ENCODE measurements around the gene CLSTN3.
"Not testable (repeated sequence)": the region's sequence is repeated elsewhere in the genome, so short reads cannot be mapped to it uniquely, and the experiment has no call there.

Gene CLSTN3

DNA sequence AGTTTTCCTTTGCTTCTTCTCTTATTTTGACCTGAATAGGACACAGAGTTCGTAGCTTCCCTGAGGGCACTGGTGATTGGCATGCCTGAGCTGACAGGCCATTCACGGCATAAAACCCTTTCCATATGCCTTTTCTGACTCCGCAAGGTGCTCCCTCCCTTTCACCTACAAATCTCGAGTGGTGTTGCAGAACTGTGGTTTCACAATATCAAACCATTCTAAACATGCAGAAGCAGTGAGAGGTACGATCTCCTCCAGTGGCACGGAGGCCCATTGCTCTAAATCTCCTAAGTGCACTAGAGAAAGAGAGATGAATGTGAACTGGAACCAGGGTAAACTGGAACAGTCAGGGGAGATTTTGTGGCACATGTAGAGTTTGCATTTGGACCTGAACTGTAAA, 23.9 kb downstream of the CLSTN3 start:
- no peak for DNase-seq

GRCh38 chr12:7154901-7155470, 24.8 kb downstream of the CLSTN3 start:
- no peak for DNase-seq

- no peak for DNase-seq
Measured at GRCh38 chr12:7155471-7156034, 25.4 kb downstream of the CLSTN3 start.

- no peak for DNase-seq
Measured at GRCh38 chr12:7156259-7157197, 26.4 kb downstream of the CLSTN3 start.

- no peak for DNase-seq
Measured at GRCh38 chr12:7157391-7157790, 27.2 kb downstream of the CLSTN3 start.

DNA sequence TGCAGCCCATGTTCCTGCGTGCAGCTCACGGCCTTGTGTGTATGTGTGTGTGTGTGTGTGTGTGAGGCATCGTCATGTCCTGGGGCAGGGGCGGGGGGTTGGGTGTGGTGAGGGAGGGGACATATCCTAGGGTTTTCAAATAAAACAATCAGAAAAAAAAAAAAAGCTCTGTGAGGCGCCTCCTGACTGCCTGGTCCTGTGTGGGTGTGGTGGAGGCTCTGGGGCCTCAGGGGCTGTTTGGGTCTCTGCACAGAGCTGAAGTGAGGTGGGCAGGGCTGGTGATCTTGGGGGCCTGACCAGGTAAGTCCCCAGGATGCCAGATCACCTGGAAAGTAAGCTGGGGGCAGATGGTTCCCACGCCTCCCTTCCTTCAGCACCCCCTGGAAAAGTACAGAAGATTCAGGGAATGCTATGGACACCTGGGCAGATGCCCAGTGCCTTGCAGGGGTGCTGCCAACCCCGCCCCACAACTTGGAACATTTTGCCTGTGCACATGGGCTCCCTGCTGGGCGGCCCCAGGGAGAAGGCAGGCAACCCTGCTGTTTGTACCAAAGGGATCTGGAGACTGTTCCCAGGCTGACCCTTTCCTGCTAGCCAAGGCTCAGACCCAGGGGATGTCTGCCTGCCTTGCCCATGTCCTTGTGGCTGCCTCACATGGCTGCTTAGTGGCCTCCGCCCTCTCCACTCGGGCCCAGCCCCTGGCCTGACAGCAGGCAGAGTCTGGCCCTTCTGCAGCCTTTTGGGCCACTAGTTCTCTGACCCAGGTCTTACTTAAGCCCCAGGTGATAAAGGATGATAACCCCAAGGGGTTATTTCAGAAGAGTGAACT, 28.8 kb downstream of the CLSTN3 start:
- no peak for DNase-seq

GRCh38 chr12:7160183-7160582, 30.0 kb downstream of the CLSTN3 start:
- DNase-seq = no peak

GRCh38 chr12:7161327-7161726, 31.2 kb downstream of the CLSTN3 start:
- no peak for DNase-seq

- no peak for DNase-seq
Measured at GRCh38 chr12:7161811-7162210, 31.6 kb downstream of the CLSTN3 start.

DNA sequence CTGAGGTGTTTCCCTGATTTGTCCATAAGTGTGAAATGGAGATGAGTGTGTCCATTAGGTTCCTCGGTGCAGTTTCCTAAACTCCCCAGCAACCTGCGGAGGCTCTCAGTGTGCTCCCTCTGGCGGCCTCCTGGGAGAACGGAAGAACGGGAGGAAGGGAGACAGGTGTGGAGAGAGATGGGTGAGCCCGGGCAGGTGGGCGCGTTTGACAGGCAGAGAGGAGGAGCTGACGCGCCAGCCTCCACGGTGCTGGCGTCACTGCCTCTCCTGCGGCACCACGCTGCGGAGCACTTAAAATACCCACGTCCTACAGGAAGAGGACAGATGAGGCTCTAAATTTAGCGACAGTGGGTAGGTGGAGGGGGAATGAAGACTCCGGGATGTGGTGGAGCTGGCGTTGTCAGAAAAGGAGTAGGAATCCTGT, 32.5 kb downstream of the CLSTN3 start:
- peak; percentile 7 to 18 for DNase-seq

DNA sequence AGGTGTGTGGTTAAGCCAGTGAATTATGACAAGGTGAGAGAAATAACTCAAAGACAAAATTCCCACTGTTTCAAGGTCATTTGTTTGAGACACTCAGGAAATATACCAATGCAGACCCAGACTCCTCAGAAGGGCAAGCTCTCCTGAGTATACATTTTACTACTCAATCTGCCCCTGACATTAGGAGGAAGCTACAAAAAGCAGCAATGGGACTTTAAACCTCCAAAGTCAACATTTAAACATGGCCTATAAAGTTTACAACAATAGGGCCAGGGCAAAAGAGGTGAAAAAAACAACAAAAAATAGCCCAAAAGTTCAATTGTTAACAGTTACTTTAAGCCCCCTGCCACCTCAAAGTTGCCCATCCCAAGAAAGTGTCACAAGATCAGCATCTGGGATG, 39.8 kb downstream of the CLSTN3 start:
- no peak for DNase-seq

- DNase-seq = no peak
Measured at GRCh38 chr12:7171854-7172253, 41.7 kb downstream of the CLSTN3 start.

DNA sequence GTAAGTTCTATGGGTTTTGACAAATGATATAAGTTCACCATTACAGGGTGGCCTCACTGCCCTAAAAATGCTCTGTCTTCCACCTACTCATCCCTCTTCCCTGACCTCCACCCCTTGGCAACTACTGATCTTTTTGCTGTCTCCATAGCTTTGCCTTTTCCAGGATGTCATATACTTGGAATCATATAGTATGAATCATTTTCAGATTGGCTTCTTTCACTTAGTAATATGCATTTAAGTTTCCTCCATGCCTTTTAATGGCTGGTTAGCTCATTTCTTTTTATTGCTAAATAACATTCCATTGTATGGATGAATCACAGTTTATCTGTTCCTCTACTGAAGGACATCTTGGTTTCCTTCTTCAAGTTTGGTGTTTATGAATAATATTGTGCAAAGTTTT, 45.3 kb downstream of the CLSTN3 start:
- DNase-seq = no peak

- no peak for DNase-seq
Measured at GRCh38 chr12:7176595-7176994, 46.4 kb downstream of the CLSTN3 start.

DNA sequence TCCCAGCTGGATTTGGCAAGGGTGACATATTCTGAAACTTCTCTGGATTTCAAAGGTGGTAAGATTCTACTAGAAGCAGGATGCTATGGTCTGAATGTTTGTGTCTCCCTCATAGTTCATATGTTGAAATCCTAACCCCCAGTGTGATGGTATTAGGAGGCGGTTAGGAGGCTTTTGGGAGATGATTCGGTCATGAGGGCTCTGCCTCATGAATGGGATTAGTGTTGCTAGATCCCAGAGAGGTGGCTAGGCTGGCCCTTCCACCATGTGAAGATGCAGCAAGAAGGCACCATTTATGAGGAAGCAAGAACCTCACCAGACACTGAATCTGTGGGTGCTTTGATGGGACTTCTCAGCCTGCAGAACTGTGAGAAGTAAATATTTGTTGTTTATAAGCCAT, 48.3 kb downstream of the CLSTN3 start:
- DNase-seq = no peak

DNA sequence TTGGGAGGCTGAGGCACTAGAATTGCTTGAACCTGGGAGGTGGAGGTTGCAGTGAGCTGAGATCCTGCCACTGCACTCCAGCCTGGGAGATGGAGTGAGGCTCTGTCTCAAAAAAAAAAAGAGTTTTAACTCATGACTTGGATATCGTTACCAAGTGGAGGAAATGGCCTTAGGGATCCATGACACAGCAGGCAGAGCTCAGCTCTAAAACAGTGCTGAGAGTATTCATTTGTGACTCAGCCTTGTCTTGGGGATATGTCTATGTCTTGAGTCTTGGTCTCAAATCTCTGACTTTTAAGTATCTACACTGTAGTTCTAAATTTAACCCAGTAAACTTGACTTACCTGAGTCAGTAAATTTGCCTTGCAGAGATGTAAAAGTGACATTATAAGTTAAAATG, 50.5 kb downstream of the CLSTN3 start:
- DNase-seq = no peak

- not testable (repeated sequence) for DNase-seq
Measured at GRCh38 chr12:7186058-7186457, 55.9 kb downstream of the CLSTN3 start.

- DNase-seq = peak; percentile 60 to 65
Measured at GRCh38 chr12:7188562-7189397, 58.6 kb downstream of the CLSTN3 start.

DNA sequence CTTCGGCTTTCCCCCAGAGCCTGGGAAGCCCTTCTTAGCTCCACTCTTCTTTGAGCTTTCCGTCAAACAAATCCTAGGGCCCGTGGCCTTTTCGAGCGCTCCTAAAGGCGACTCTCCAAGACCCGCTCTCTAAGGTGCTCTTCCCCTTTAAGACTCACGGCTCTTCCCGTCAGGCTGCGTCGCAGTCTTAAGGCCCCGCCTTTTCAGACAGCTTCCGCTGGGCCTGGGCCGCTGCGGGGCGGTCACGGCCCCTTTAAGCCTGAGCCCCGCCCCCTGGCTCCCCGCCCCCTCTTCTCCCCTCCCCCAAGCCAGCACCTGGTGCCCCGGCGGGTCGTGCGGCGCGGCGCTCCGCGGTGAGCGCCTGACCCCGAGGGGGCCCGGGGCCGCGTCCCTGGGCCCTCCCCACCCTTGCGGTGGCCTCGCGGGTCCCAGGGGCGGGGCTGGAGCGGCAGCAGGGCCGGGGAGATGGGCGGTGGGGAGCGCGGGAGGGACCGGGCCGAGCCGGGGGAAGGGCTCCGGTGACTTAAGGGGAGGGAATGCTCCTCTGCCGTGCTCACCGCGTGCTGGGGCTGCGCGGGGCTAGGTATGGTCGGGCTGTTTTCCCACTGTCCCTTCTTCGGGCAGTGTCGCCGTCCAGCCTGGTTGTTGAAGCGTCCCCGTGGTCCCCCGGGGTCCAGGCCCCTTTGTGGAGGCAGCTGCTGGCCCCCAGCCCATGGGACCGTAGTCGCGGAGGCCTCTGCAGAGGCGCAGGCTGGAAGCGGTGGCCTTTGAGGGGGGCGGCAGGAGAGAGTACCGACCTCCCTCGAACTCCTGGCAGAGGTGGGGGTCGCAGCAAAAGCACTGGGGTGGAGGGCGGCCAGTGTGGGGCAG, 59.5 kb downstream of the CLSTN3 start, which contains the start of gene PEX5:
Gene PEX5, plus strand, starts transcription at position 289 of the 870 bp plus-strand sequence. CDS start 692 bp downstream, outside the sequence.
- peak; percentile 71 to 73 for DNase-seq

GRCh38 chr12:7190268-7191055, 60.3 kb downstream of the CLSTN3 start:
- DNase-seq = peak in 1 of 2 donors; percentile 2
